ENCODE data around the gene FGB.
A peak's percentile ranks its signal among the peaks of the same experiment; 100 is the strongest.
"Not testable (repeated sequence)": the region's sequence is repeated elsewhere in the genome, so short reads cannot be mapped to it uniquely, and the experiment has no call there.

FGB gene

DNA sequence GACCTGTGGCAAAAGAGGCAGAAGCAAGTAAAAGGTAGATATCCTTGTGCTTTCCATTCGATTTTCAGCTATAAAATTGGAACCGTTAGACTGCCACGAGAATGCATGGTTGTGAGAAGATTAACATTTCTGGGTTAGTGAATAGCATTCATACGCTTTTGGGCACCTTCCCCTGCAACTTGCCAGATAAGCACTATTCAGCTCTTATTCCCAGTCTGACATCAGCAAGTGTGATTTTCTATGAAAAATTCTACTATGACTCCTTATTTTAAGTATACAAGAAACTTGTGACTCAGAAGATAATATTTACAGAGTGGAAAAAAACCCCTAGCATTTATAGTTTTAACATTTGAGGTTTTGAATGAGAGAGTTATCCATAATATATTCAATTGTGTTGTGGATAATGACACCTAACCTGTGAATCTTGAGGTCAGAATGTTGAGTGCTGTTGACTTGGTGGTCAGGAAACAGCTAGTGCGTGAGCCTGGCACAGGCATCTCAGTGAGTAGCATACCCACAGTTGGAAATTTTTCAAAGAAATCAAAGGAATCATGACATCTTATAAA, 3.9 kb downstream of the FGB start:
- DNase-seq (ENCODE audit: low spot score) = no peak

DNA sequence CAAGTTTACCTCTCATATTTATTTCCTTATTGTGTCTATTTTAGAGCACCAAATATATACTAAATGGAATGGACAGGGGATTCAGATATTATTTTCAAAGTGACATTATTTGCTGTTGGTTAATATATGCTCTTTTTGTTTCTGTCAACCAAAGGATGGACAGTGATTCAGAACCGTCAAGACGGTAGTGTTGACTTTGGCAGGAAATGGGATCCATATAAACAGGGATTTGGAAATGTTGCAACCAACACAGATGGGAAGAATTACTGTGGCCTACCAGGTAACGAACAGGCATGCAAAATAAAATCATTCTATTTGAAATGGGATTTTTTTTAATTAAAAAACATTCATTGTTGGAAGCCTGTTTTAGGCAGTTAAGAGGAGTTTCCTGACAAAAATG, 6.2 kb downstream of the FGB start:
- no peak for DNase-seq (ENCODE audit: low spot score)

DNA sequence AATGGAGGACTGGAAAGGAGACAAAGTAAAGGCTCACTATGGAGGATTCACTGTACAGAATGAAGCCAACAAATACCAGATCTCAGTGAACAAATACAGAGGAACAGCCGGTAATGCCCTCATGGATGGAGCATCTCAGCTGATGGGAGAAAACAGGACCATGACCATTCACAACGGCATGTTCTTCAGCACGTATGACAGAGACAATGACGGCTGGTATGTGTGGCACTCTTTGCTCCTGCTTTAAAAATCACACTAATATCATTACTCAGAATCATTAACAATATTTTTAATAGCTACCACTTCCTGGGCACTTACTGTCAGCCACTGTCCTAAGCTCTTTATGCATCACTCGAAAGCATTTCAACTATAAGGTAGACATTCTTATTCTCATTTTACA, 6.8 kb downstream of the FGB start:
- no peak for DNase-seq (ENCODE audit: low spot score)

DNA sequence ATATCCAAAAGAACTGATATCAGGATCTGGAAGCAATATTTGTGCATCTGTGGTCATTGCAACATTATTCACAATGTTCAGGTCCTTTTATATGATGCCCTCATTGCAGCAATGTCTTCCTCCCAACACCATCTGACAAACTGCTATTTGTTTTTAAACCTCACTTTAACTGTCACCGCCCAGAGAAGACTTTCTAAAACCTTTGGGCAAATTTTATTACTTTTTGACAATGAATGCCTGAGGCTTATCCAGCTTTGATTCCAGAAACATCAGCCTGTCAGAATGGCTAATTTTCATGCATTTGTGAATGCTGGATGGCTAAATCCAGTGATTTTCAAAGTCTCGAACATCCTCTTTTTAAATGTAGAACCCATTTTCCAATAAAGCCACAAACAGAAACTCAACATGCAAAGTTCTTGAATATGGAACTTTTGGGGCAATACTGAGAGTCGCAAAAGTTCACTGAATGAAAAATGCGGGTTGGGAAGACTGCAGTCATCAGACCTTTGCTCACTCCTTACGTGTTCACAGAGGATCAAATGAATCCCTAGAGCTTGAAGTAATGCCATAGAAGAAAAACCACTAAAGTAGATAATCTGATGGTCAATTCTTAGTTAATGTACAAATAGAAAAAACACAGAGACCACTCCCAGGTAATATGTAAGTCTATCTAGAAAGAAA, 10.5 kb downstream of the FGB start:
- DNase-seq (ENCODE audit: low spot score) = no peak

DNA sequence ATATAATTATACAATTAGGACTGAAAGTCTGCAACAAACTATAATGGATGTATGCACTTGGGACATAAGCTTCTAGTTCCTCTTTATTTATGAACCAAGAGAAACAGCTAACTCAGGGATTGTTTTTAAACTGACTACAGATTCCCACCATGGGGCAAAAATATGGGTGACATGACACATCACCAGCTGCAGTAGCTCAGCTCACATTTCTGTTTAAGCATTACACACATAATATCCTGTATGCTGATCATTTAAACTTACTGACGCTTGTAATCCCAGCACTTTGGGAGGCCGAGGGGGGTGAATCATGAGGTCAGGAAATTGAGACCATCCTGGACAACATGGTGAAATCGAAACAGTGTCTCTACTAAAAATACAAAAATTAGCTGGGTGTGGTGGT, 11.5 kb downstream of the FGB start:
- DNase-seq (ENCODE audit: low spot score) = no peak

DNA sequence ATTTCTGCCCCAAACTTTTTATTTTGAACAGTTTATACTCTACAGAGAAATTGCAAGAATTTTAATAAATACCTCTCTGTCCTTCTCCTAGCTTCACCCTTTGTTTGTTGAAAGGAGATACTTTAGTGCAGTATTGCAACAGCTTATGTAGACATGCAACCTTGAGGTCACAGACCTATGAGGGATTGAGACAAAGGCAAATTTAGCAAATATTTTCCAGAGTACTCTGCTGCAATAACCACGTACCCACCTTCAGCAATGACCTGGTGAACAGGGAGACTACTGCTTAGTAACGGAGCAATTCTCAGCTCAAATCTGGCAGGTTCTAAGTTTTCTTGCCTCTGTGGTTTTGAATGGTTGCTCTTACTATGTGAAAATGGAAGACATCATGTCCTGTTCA, 14.5 kb downstream of the FGB start:
- DNase-seq (ENCODE audit: low spot score) = no peak

DNA sequence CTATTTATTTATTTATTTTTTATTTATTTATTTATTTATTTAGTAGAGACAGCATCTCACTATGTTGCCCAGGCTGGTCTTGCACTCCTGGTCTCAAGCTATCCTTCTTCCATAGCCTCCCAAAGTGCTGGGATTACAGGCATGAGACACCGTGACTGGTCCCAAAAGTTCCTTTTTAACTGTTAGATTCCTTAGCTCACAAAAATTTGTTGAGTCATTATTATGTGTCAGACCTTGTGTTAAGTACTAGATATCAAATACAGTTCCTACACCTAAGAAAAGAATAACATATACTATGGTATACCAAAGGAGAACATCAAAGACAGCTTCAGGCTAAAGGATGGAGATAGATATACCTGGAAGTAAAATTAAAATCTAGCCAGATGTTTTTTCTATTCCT, 16.1 kb downstream of the FGB start:
- DNase-seq (ENCODE audit: low spot score) = no peak

DNA sequence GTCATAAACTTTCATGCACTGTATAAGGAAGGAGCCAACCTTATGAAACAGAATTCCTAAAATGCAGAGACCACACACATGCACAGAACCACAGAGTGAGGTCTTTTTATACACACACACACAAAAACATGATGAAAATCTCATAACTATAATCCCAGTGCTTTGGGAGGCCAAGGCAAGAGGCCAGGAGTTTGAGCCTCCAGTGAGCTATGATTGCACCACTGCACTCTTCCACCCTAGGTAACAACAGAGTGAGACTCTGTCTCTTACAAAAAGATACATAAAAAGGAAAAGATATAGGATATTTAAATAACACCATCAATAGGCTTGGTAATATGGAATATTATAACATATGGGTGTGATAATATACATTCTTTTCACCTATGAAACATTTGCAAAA, 17.1 kb downstream of the FGB start:
- DNase-seq (ENCODE audit: low spot score) = no peak

DNA sequence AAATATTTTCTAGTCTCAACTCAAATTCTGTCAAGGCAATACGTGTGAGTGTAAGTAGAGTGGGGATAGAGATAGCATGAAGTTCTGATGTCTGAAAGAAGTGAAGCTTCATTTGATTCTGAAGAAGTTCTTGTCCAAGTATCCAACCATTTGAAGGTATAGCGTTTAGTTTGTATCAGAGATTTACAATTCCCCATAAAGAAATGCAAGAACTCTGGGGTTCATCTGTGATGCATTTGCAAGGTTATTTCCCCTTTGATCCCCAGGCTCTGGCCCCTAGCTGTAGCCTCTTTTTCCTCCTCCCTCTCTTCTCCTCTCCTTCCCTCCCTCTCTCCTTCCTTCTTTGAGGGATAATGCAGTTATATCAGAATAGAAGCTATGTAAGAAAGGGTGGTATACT, 19.9 kb downstream of the FGB start:
- DNase-seq (ENCODE audit: low spot score) = no peak

DNA sequence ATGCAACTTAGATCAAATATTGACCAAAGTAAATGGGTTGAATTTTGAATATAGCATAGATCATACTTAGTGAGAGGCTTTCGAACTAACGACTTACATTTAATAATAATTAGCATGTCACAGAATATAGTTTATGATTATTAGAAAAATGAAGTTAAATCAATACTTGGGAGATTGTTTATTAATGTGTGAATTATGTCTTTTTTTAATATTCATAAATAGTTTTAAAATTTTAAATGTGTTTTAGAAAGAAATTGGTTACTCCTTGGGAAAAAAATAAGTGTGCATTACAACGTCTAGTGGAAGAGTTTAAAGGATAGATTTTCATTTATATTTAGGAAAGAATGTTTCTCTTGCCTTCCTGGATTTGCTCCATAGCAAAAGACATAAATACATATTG, 20.4 kb downstream of the FGB start:
- DNase-seq (ENCODE audit: low spot score) = no peak

DNA sequence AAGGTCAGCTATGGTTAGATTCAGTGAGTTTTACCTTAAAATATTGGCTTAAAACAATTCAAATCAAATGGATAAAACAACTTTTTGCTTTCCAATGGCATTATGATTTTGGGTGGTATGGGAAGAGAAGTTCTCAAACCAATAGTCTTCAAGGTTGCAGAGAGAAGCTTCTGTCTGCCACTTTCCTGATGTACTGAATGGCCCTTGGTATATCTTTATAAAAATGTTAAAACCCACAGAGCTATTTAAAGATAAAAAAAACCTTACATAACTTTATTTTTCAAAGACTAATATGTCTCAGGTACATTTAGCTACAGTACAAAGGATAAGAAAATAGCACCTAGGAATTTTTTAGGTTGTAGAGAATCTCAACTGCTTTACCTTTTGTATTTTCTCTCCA, 20.9 kb downstream of the FGB start:
- DNase-seq (ENCODE audit: low spot score) = no peak

DNA sequence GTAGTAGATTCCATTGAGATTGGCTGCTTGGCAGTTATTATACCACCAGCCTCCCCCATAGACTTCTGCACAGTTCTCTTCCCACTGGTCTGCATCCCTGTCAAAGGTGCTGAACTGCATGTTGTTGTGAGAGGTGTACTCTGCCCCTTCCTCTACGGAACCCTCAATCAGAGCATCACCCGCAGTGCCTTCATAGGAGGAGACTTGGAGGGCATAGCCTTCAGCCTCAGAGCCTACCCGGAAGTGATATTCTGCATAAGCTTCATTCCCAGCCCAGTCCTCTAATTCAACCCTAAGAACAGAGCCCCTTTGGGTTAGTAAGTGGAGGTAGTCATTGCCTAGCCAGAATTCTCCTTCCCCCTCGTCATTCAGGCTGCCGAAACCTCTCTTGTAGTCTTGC, 21.4 kb downstream of the FGB start:
- DNase-seq (ENCODE audit: low spot score) = no peak

DNA sequence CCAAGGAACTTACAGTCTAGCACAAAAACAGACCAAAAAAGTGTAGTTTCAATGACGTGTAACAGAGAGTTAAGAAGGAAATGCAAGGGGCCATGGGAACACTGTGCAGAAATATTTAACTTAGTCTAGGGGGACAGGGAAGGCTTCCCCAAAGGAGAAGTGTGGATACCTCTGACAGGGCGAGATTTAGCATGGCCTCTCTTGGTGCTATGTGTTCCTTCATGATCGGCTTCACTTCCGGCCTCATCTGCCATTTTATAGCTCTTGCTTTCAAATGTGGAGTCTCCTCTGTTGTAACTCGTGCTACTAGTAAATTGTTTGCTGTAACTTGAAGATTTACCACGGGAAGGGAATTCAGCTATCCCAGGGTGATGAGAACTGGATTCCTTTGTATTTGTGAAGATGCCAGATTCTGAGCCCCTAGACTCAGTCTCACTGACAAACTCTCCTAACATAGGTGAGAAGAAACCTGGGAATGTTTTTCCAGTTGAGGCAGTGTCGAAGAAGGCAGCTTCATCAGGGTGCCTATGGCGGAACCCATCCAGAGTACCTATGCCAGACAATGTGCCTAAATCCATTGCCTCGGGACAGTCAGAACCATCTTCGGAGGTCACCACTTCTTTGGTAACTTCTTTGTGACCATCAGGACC, 22.7 kb downstream of the FGB start:
- no peak for DNase-seq (ENCODE audit: low spot score)

DNA sequence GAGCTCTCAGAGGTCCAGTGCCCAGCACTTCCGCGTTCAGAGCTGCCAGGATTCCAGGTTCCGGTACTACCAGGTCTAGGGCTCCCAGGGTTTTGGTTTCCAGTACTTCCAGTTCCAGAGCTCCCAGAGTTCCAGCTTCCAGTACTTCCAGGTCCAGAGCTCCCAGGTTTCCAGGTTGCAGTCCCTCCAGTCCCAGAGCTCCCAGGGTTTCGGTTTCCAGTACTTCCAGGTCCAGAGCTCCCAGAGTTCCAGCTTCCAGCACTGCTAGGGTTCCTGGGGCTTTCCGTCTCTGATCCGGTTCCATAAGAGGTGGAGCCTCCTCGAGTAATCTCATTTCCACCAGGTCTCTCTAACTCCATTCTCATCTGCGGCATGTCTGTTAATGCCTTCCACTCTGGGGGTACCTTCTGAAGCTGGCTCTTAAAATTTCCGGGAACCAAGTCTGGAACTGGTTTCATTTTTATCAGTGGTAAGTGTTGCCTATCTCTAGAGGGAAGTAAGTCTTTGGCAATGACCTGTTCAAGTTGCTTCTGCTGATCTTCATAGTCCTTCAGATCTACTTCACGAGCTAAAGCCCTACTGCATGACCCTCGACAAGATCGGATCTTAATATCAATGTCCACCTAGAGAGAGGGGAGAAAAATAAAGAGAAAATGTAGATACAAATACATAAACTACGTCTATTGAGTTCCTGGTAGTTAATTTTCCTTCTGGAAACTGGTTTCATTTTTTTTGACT, 23.7 kb downstream of the FGB start:
- DNase-seq (ENCODE audit: low spot score) = no peak

DNA sequence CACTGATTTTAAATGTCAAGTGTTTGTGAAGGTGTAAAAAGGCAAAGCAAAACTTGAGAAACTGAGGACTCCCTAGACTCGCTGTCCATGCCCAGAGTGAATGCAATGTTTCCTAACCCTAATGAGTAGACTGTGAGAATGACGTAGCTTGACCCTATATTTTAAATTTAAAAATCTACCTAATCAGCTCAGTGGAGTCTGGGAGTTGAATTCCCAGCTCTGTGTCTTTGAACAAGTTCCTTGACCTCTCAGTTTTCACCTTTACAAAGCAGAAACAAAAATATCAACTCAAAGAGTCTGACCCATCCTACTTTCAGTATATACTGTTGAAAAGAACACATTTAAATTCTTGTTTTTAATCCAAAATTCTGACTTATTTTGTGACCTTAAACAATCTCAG, 25.4 kb downstream of the FGB start:
- DNase-seq (ENCODE audit: low spot score) = no peak

DNA sequence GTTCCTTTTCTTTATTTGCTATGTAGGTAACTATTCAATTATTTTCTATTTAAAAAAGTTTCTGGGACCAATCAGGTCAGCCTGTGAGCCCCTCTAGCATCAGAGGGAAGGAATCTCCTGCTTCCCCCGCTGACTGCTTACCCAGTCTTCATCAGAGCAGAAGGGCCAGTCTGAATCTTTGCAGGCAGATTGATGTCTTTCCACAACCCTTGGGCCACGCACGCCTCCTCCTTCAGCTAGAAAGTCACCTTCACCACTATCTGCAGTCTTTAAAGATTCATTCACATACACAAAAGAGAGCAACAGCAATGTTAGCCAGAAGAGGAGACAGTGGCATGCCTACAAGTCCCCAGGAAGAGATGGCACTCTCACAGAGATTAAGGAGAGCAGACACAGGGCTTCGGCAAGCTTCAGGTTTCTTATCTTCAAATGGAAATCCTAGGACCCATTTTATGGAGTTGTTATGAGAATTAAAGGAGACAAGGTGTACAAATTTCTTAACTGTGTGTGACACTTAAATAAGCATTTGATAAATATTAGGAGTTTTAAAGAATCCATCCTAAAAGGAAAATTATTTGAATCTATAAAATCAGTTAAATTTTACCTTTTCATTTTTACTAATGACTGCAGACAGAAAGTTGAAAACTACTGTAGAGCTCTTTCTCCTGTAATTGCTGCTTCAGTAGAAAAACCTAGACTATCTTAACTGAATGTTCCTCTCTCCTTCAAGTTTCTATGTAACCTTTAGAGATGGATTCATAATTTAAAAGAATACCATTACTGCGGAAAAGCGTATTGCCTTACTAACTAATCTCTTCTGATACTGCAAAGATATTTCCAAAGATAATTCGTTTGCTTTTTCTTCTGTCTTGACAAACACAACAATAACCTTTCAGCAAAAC, 26.7 kb downstream of the FGB start:
- DNase-seq (ENCODE audit: low spot score) = no peak

DNA sequence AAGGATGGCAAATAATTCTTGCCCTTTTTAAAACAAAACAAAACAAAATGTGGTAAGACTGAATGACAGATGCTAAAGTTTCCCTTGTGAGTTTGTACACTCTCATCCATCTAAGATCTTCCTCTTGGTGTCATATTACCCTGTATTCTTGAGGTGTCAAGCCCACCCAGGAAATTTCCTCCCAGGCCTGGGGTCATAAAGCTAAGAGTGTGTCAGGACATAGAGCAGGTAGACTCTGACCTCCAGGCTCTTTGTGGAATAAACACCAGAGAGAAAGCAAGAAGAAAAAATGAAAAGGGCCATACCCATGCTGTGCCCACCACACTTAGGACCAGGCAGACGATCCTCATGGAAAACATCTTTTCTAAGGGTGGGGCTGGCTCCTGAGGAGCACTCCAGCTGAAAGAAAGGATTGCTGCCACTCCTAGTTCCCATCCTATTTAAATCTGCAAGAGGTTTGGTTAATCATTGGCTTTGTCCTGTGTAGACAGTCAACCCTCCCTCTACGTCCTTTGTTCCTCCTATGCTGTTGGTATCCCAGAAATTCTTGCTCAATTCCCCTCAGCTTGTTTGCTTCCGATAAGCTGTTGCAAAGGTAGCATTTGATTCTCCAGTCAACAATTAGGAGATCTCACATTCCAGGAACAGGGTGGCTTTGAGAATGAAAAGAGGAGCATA, 27.7 kb downstream of the FGB start, which contains the start of gene FGA:
TSS of gene FGA (minus strand) at position 414 of the 678 bp plus-strand sequence. CDS start at position 359, 55 bp downstream.
- DNase-seq (ENCODE audit: low spot score) = no peak

DNA sequence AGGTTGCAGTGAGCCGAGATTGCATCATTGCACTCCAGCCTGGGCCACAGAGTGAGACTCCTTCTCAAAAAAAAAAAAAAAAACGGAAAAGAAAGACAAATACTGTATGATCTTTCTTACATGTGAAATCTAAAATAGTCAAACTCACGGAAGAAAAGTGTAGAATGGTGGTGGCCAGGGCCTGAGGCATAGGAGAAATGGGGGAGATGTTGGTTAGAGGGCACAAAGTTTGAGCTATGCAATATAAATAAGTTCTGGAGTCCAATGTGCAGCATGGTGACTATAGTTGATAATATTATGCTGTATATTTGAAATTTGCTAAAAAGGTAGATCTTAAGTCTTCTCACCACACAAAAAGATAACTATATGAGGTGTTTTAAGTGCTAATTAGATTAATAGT, 29.1 kb downstream of the FGB start:
- DNase-seq (ENCODE audit: low spot score) = no peak

DNA sequence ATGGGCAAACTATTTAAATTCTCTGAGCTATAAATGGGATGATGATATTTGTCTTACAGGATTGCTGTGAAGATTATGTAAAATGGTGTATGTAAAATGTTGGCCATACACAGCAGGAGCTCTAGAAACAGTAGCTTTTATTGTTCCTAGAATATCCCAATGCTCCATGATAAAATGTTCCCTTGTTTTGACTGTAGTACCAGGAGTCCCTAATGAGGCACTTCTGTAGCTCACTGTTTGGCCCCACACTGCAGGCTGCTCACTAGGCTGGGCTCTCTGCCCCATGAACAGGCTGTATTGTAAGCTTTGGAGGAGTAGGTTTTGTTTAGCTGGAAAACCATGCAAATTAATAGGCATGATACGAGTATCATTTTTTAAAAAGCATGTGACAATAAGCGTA, 31.1 kb downstream of the FGB start:
- peak; percentile 70 for DNase-seq (ENCODE audit: low spot score)

DNA sequence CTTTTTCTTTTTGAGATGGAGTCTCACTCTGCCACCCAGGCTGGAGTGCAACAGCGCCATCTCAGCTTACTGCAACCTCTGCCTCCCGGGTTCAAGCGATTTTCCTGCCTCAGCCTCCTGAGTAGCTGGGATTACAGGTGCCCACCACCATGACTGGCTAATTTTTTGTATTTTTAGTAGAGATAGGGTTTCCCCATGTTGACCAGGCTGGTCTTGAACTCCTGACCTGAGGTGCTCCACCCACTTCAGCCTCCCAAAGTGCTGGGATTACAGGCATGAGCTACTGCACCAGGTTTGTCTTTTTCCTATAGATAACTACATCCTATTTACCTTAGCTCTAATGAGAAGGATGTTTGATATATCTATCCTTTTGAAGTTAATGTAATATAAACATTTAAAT, 31.5 kb downstream of the FGB start:
- DNase-seq (ENCODE audit: low spot score) = not testable (repeated sequence)

DNA sequence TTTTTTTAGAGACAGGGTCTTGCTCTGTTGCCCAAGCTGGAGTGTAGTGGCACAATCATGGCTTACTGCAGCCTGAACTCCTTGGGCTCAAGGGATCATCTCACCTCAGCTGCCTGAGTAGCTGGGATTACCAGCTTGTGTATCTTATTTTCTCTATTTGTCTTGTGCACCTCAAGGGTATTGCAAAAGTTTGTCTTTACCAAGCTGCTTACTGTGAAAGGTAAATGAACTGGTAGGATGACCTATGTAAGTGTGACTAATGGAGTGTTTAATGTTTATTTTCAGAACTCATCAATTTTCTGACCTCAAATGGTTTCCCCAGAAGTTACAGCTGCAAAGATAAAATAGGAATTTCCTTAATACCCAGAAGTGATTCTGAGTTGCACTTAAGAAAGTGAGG, 33.0 kb downstream of the FGB start:
- DNase-seq (ENCODE audit: low spot score) = no peak
